Measurements from ENCODE around the gene EHD2.
"Not testable (repeated sequence)": the region's sequence is repeated elsewhere in the genome, so short reads cannot be mapped to it uniquely, and the experiment has no call there.

The EHD2 gene

GRCh38 chr19:47757617-47758442 lies 44.6 kb downstream of the EHD2 start:
- DNase-seq (no peak), ATAC-seq (no peak)
- Mint-ChIP-seq H3K36me3 (ENCODE audit: low read depth) (peaks cover 43% of the 10 kb centered on the region), H3K27me3 (no peaks in the 10 kb centered on the region), H3K4me3 (no peak overlapping the region), H3K27ac (no peak overlapping the region), H3K4me1 (no peaks in the 10 kb centered on the region), H3K9me3 (no peaks in the 10 kb centered on the region)

- H3K27me3 Mint-ChIP-seq: no peaks in the 10 kb centered on the region
- DNase-seq (no peak), ATAC-seq (no peak)
- no peak overlapping the region for H3K4me3 Mint-ChIP-seq
- peaks cover 37% of the 10 kb centered on the region for H3K36me3 Mint-ChIP-seq (ENCODE audit: low read depth)
- H3K4me1 Mint-ChIP-seq: no peaks in the 10 kb centered on the region
- no peak overlapping the region for H3K27ac Mint-ChIP-seq
- H3K9me3 Mint-ChIP-seq: no peaks in the 10 kb centered on the region
These were observed 45.2 kb downstream of the EHD2 start for GRCh38 chr19:47758443-47758804.

- H3K36me3 Mint-ChIP-seq (ENCODE audit: low read depth): peaks cover 29% of the 10 kb centered on the region
- DNase-seq (no peak), ATAC-seq (no peak)
- H3K4me1 Mint-ChIP-seq: peaks cover 2% of the 10 kb centered on the region
- no peak overlapping the region for H3K4me3 Mint-ChIP-seq
- no peaks in the 10 kb centered on the region for H3K9me3 Mint-ChIP-seq
- H3K27me3 Mint-ChIP-seq: no peaks in the 10 kb centered on the region
- H3K27ac Mint-ChIP-seq: no peak overlapping the region
These were observed 47.4 kb downstream of the EHD2 start for GRCh38 chr19:47760632-47760999.

- no peak overlapping the region for H3K4me3 Mint-ChIP-seq
- no peak for ATAC-seq
- DNase-seq: no peak
These were observed 48.3 kb downstream of the EHD2 start for GRCh38 chr19:47761566-47761965.

GRCh38 chr19:47762151-47762550 lies 48.9 kb downstream of the EHD2 start:
- no peaks in the 10 kb centered on the region for H3K9me3 Mint-ChIP-seq
- H3K4me3 Mint-ChIP-seq: no peak overlapping the region
- H3K27me3 Mint-ChIP-seq: no peaks in the 10 kb centered on the region
- peaks cover 2% of the 10 kb centered on the region for H3K4me1 Mint-ChIP-seq
- no peak overlapping the region for H3K27ac Mint-ChIP-seq
- DNase-seq: no peak
- ATAC-seq: no peak
- peaks cover 23% of the 10 kb centered on the region for H3K36me3 Mint-ChIP-seq (ENCODE audit: low read depth)

More at GRCh38 chr19:47761566-47761965, 48.3 kb downstream of the EHD2 start:
- Mint-ChIP-seq H3K36me3 (ENCODE audit: low read depth) (peaks cover 29% of the 10 kb centered on the region), H3K27me3 (no peaks in the 10 kb centered on the region), H3K9me3 (no peaks in the 10 kb centered on the region), H3K27ac (no peak overlapping the region), H3K4me1 (peaks cover 2% of the 10 kb centered on the region)

GRCh38 chr19:47762615-47763308 lies 49.5 kb downstream of the EHD2 start:
- H3K27ac Mint-ChIP-seq: no peak overlapping the region
- H3K4me1 Mint-ChIP-seq: peaks cover 2% of the 10 kb centered on the region
- DNase-seq: no peak
- no peaks in the 10 kb centered on the region for H3K9me3 Mint-ChIP-seq
- no peak overlapping the region for H3K4me3 Mint-ChIP-seq
- no peaks in the 10 kb centered on the region for H3K27me3 Mint-ChIP-seq
- peaks cover 19% of the 10 kb centered on the region for H3K36me3 Mint-ChIP-seq (ENCODE audit: low read depth)
- no peak for ATAC-seq

- H3K36me3 Mint-ChIP-seq (ENCODE audit: low read depth); H3K27me3 Mint-ChIP-seq; H3K27ac Mint-ChIP-seq; ATAC-seq; H3K4me3 Mint-ChIP-seq; H3K4me1 Mint-ChIP-seq; H3K9me3 Mint-ChIP-seq; DNase-seq: not testable (repeated sequence)
These were observed 51.5 kb downstream of the EHD2 start for GRCh38 chr19:47764705-47765104.

GRCh38 chr19:47765523-47766358 lies 52.5 kb downstream of the EHD2 start:
- ATAC-seq (peak; percentile 69), DNase-seq (peak; percentile 53)
- Mint-ChIP-seq H3K36me3 (ENCODE audit: low read depth) (no peaks in the 10 kb centered on the region), H3K9me3 (no peaks in the 10 kb centered on the region), H3K4me1 (peaks cover 2% of the 10 kb centered on the region), H3K4me3 (no peak overlapping the region), H3K27ac (no peak overlapping the region), H3K27me3 (no peaks in the 10 kb centered on the region)

GRCh38 chr19:47766359-47766620 lies 53.1 kb downstream of the EHD2 start:
- H3K36me3 Mint-ChIP-seq (ENCODE audit: low read depth): no peaks in the 10 kb centered on the region
- no peak overlapping the region for H3K4me3 Mint-ChIP-seq
- DNase-seq (no peak), ATAC-seq (no peak)
- H3K4me1 Mint-ChIP-seq: peaks cover 2% of the 10 kb centered on the region
- H3K9me3 Mint-ChIP-seq: no peaks in the 10 kb centered on the region
- no peak overlapping the region for H3K27ac Mint-ChIP-seq
- no peaks in the 10 kb centered on the region for H3K27me3 Mint-ChIP-seq

GRCh38 chr19:47766670-47767069 lies 53.4 kb downstream of the EHD2 start:
- no peak overlapping the region for H3K4me3 Mint-ChIP-seq
- DNase-seq: no peak

GRCh38 chr19:47767349-47767748 lies 54.1 kb downstream of the EHD2 start:
- Mint-ChIP-seq H3K4me3 (no peak overlapping the region), H3K27ac (no peak overlapping the region), H3K4me1 (peaks cover 2% of the 10 kb centered on the region), H3K9me3 (no peaks in the 10 kb centered on the region), H3K27me3 (no peaks in the 10 kb centered on the region), H3K36me3 (ENCODE audit: low read depth) (no peaks in the 10 kb centered on the region)
- ATAC-seq (no peak), DNase-seq (no peak)

More at GRCh38 chr19:47766670-47767069, 53.4 kb downstream of the EHD2 start:
- no peak for ATAC-seq
- Mint-ChIP-seq H3K27me3 (no peaks in the 10 kb centered on the region), H3K4me1 (peaks cover 2% of the 10 kb centered on the region), H3K9me3 (no peaks in the 10 kb centered on the region), H3K27ac (no peak overlapping the region), H3K36me3 (ENCODE audit: low read depth) (no peaks in the 10 kb centered on the region)

- DNase-seq: no peak
- ATAC-seq: no peak
- no peaks in the 10 kb centered on the region for H3K36me3 Mint-ChIP-seq (ENCODE audit: low read depth)
- no peaks in the 10 kb centered on the region for H3K27me3 Mint-ChIP-seq
- peaks cover 2% of the 10 kb centered on the region for H3K4me1 Mint-ChIP-seq
- H3K27ac Mint-ChIP-seq: no peak overlapping the region
- no peak overlapping the region for H3K4me3 Mint-ChIP-seq
- no peaks in the 10 kb centered on the region for H3K9me3 Mint-ChIP-seq
These were observed 55.4 kb downstream of the EHD2 start for GRCh38 chr19:47768604-47769003.

GRCh38 chr19:47769534-47769933 lies 56.3 kb downstream of the EHD2 start:
- H3K9me3 Mint-ChIP-seq: no peaks in the 10 kb centered on the region
- no peak overlapping the region for H3K27ac Mint-ChIP-seq
- H3K27me3 Mint-ChIP-seq: no peaks in the 10 kb centered on the region
- H3K4me3 Mint-ChIP-seq: no peak overlapping the region
- H3K4me1 Mint-ChIP-seq: peaks cover 2% of the 10 kb centered on the region
- DNase-seq (no peak), ATAC-seq (no peak)
- no peaks in the 10 kb centered on the region for H3K36me3 Mint-ChIP-seq (ENCODE audit: low read depth)

GRCh38 chr19:47771291-47771690 lies 58.1 kb downstream of the EHD2 start:
- not testable (repeated sequence) for H3K36me3 Mint-ChIP-seq (ENCODE audit: low read depth); ATAC-seq; H3K4me1 Mint-ChIP-seq; H3K27me3 Mint-ChIP-seq; DNase-seq; H3K27ac Mint-ChIP-seq; H3K9me3 Mint-ChIP-seq; H3K4me3 Mint-ChIP-seq

- Mint-ChIP-seq H3K9me3 (no peaks in the 10 kb centered on the region), H3K4me3 (no peak overlapping the region), H3K4me1 (peaks cover 17% of the 10 kb centered on the region), H3K36me3 (ENCODE audit: low read depth) (peaks cover 9% of the 10 kb centered on the region), H3K27ac (no peak overlapping the region), H3K27me3 (no peaks in the 10 kb centered on the region)
- ATAC-seq (no peak), DNase-seq (no peak)
These were observed 63.3 kb downstream of the EHD2 start for GRCh38 chr19:47776568-47776967.

Measured in activated naive CD8-positive, alpha-beta T cell treated with anti-CD3 and anti-CD28 coated beads, Interleukin-2, amount 50 U/mL, for 24 hours (primary cell).